Right lung (tissue), 10 donors: ENCODE results near the gene CPT2. TPM values are rescaled to one million over a fixed set of nuclear protein-coding genes. Genes with fewer than 3 reads are reported as not detected.

Source experiments
- DNase-seq, 2 donors: peaks; one replicate each; pipeline ENCODE4 v3.0.0-alpha.2; 2013
- long read RNA-seq, 8 donors: transcript quantifications; one replicate each; lab custom pipeline, GENCODE V29; 2026
- polyA plus RNA-seq, 5 donors: library from polyadenylated mRNA; unstranded; fragments of 120-200 nt; gene quantifications; one replicate each; pipeline versions ENCODE4 v1.2.1 to v1.2.3, GENCODE V29; 2013; ENCODE audit warnings: inconsistent platforms in 1 of 5, low replicate concordance in 1 of 5; ENCODE audit not compliant: insufficient read length in 5 of 5, insufficient read depth in 1 of 5

The CPT2 gene
- polyA plus RNA-seq: 10 to 100 TPM; 16.0 to 19.0 (median 18.0) TPM
- long read RNA-seq, donor 1, full-length matches to known transcripts: 10 of 16 reads
- long read RNA-seq, donor 1, partial matches to known transcripts: 6 of 16 reads
- long read RNA-seq, donor 1, other reads (novel, unspliced or antisense): 0 of 16 reads
- long read RNA-seq, donor 2, full-length matches to known transcripts: 7 of 7 reads
- long read RNA-seq, donor 2, partial matches to known transcripts: 0 of 7 reads
- long read RNA-seq, donor 2, other reads (novel, unspliced or antisense): 0 of 7 reads
- long read RNA-seq, donor 3, full-length matches to known transcripts: 20 of 20 reads
- long read RNA-seq, donor 3, partial matches to known transcripts: 0 of 20 reads
- long read RNA-seq, donor 3, other reads (novel, unspliced or antisense): 0 of 20 reads
- long read RNA-seq, donor 4, full-length matches to known transcripts: 9 of 9 reads
- long read RNA-seq, donor 4, partial matches to known transcripts: 0 of 9 reads
- long read RNA-seq, donor 4, other reads (novel, unspliced or antisense): 0 of 9 reads
- long read RNA-seq, donor 5, full-length matches to known transcripts: 19 of 28 reads
- long read RNA-seq, donor 5, partial matches to known transcripts: 9 of 28 reads
- long read RNA-seq, donor 5, other reads (novel, unspliced or antisense): 0 of 28 reads
- long read RNA-seq, donor 6, full-length matches to known transcripts: 14 of 14 reads
- long read RNA-seq, donor 6, partial matches to known transcripts: 0 of 14 reads
- long read RNA-seq, donor 6, other reads (novel, unspliced or antisense): 0 of 14 reads
- long read RNA-seq, donor 7, full-length matches to known transcripts: 13 of 176 reads
- long read RNA-seq, donor 7, partial matches to known transcripts: 60 of 176 reads
- long read RNA-seq, donor 7, other reads (novel, unspliced or antisense): 103 of 176 reads
- long read RNA-seq, donor 8, full-length matches to known transcripts: 4 of 4 reads
- long read RNA-seq, donor 8, partial matches to known transcripts: 0 of 4 reads
- long read RNA-seq, donor 8, other reads (novel, unspliced or antisense): 0 of 4 reads

DNA sequence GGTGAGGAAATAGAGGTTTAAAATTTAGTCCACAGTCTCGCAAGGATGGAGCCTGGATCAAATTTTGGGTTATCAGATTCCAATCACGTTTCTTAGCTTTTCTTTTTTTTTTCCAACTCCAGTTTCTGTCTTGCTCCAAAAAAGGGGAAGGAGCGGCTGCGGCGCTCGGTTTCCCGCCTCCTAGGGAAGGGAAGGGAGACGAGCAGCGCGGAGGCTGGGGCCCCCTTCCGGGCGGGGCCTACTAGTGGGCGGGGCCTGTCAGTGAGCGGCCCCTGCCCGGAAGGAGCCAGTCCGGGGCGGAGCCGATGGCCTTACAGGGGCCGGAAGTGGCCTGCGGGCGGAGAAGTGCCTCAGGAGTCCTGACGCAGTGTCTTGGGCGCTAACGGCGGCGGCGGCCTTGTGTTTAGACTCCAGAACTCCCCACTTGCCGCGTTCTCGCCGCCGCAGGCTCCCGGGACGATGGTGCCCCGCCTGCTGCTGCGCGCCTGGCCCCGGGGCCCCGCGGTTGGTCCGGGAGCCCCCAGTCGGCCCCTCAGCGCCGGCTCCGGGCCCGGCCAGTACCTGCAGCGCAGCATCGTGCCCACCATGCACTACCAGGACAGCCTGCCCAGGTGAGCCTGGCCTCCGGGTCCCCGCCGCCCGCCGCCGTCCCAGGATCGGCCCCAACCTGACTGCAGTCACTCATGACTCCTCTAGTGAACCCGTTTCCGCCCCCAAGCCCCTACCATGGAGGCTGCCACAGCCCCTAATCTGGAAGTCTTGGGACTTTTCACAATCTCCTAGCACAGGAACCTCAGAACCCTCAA, at the start of gene CPT2:
TSS of gene CPT2 (plus strand) at position 340 of the 806 bp plus-strand sequence. CDS start at position 460, 120 bp downstream.
- DNase-seq: peak; percentile 90 to 92

DNA sequence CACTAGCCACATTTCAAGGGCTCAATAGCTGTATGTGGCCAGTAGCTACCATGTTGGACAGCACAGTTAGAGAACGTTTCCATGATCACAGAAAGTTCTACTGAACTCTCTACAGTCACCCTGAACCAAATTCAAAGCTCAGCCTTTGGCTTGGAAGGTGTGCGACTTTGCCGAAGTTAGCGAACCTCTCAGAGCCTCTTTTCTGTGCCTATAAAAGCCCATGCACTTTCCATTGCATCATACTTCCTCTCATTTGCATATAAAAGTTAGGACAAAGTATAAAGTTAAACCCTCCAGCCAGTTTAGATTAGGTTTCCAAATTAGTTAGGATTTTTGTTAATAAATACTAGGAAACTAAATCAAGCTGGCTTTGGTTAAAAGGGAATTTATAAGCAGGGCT, 49.5 kb upstream of the CPT2 start:
- DNase-seq: no peak

DNA sequence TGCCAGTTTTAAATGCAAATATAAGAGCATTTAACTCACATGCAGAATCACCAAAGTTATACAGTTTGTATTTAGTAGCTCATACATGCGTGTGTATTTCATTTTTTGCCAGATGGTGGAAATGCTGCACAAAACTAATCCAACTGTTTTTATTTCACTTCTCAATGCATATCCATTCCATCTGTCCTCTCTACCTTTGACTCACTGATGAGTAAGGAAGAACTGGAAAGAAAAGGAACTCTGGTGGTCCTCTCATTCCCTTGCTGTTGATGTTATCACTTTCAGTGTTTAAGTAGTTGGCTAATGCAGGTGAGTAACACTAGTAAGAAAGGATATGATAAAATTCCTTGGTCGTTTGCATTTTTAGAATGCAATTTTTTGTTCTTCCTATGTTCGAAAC, 48.5 kb upstream of the CPT2 start:
- no peak for DNase-seq

DNA sequence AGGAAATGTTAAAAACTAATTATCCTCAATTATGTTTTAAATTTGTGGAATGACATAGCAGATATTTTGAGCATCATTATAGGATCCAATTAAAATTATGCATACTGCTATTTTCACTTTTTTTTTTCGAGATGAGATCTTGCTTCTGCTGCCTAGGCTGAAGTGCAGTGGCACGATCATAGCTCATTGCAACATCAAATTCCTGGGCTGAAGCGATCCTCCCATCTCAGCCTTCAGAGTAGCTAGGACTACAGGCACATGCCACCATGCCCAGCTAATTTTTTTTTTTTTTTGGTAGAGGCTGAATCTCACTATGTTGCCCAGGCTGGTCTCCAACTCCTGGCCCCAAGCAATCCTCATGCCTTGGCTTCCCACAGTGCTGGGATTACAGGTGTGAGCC, 42.9 kb upstream of the CPT2 start:
- DNase-seq: no peak

DNA sequence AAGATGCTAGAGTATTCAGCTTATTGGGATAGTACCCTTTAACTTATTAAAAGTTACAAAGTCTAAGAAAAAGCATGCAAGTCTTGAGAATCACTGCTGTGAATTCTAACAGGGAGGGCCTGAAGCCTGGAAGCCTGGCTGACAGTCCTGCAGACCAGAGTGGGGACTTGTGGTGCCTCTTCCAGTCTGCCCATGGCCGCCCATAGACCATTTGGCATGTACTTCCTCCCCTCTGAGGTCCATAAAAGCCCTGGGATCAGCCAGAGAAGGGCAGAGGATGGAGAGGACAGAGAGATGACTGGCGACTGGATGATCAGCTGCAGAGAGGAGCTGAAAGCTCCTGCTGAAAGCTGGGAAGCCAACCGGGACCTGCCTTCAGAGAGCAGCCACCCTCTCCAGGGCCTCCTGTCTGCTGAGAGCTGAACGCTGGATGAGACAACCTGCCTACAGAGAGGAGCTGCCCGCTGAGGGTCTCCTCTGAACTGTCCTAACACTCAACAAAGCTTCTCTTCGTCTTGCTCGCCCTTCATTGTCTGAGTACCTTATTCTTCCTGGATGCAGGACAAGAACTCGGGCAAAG, 41.7 kb upstream of the CPT2 start:
- no peak for DNase-seq

DNA sequence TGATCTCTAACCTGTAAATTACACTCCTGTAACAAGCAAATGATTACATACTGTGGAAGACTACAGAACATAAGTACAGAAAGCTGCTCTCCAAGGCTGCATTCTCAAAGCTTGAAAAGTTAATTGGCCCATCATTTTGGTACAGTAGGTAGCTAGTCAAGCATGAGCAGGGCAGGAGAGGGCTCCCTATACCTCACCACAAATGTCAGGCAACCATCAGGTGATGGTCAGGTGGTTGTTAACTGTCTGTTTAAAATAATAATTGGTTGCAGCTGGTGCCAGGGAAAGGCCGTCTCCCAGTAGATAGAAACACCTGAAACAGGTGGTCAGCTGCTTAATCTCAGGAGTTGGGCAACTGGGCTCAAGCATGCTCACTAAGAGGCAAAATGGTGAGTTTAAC, 41.1 kb upstream of the CPT2 start:
- DNase-seq: no peak

DNA sequence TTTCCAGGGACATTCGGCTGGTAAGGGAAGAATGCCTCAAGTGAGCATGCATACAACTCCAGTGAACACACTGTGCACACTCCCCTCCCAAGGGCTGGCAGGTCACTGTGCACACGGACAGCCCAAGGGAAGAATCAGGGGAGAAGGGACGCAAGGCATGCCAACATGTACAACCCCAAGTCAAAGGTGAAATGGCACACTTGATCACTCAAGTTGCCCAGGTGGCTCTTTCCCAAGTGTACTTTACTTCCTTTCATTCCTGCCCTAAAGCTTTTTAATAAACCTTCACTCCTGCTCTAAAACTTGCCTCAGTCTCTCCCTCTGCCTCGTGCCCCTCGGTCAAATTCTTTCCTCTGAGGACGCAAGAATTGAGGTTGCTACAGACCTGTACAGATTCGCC, 40.7 kb upstream of the CPT2 start:
- DNase-seq: no peak

DNA sequence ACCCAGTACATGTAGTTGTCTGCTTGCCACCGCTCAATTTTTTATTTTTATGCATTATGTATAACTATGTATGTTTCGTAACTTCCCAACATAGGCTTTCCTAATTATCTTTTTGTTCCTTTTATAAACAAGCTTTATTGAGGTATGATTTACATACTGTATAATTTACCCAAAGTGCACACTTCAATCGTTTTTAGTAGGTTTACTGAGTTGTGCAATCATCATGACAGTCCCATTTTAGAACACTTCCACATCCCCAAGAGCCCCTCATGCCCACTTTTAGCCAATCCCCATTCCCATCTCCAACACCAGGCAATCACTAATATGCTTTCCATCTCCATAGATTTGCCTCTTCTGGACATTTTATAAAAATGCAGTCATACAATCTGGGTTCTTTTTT, 39.8 kb upstream of the CPT2 start:
- DNase-seq: no peak

DNA sequence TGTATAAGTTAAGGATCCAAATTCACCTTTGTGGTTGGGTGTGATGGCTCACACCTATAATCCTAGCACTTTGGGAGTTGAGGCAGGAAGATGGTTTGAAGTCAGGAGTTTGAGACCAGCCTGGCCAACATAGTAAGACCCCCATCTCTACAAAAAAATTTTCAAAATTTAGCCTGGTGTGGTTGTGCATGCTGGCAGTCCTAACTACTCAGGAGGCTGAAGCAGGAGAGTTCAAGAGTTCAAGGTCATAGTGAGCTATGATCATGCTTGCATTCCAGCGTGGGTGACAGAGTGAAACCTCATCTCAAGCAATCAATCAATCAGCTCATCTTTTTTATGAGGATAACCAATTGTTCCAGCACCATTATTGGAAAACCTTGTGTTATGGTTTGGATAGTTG, 37.7 kb upstream of the CPT2 start:
- no peak for DNase-seq

DNA sequence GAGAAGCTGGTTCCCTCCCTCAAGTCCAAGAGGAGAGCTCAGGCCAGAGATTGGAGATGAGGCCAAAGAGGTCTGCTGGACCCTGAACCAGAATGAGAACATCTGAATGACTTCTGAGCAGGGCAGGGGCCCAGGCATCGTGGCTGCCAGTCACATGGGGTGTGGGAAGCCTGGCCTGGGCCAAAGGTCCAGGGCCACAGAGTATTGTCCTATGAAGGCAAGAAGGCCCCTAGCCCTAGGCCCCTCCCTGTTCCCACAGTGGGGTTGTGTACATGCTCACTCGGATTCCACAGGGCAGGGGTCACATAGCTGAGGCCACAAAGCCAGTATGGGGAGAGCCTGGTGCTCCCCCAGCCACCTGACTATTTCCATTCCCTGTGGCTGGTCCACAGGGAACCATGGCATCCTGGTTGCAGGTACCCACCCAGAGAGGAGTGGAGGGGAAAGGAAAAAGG, 35.7 kb upstream of the CPT2 start:
- no peak for DNase-seq

DNA sequence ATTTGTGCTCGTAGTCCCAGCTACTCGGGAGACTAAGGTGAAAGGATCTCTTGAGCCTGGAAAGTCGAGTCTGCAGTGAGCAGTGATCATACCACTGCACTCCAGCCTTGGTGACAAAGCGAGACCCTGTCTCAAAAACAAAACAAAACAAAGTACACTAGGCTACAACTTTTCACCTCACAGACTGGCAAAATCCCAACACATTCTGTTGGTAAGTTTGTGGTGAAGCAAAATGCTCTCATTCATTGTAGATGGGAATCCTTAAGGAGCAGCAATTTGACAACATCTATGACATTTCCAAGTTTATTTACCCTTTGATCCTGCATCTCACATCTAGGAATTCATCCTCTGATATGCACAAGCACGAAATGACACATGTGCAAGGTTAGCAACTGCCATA, 34.0 kb upstream of the CPT2 start:
- DNase-seq: no peak

DNA sequence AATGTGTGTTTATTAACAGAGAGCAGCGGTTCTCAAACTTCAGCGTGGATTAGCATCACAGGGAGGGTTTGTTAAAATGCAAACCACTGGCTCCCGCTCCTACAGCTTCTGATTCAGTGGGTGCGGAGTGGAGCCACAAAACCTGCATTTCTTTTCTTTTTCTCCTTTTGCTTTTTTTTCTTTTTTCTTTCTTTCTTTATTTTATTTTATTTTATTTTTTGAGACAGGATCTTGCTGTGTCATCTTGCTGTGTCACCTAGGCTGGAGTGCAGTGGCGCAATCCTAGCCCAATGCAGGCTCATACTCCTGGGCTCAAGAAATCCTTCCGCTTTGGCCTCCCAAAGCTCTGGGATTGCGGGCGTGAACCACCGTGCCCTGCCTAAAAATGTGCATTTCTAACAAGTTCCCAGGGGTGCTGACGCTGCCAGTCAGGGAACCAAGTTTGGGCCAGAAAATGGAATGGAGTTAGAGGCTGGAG, 33.3 kb upstream of the CPT2 start:
- DNase-seq: no peak

DNA sequence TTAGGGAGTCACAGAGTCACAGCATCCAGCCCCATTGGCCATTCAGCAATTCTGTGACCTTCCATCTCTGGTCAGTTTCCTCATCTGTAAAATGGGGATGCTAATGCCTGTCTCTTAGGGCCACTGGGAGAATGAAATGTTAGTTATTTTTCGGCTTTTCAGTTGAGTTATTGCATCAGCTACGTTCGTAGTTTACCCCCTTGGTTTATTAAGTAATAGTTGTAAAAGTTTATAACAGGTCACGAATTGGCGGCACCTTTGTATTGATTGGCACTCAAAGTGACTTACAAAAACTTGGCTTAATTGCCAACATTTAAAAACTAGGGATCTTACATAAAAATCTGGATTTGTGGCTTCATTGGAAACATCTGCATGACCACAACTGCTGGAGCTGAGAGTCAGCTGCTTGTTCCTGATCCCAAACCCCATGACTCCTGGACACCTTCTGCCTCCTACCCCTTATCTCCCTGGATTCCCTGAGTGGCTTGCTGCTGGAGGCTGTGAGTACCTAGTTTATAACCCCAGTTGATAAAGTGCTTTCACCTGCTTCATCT, 31.1 kb upstream of the CPT2 start:
- DNase-seq: no peak

DNA sequence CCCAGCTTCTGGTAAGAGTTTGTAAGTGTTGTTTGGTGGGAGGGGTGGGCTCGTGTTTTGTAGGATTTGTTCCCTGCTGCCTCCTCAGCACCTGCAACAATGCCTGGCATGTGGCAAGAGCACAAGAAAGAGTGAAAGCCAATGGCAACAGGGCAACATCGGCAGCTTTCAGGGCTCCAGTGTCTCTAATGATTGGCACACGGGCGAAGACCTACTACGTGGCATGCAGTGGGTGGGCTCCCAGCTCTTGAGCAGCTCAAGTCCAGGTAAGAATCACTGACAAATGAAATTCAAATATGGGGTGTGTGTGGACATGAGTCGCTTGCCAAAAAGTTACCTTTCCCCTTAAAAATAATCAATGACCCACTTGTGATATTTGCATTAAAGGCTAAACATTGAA, 30.3 kb upstream of the CPT2 start:
- DNase-seq: no peak

DNA sequence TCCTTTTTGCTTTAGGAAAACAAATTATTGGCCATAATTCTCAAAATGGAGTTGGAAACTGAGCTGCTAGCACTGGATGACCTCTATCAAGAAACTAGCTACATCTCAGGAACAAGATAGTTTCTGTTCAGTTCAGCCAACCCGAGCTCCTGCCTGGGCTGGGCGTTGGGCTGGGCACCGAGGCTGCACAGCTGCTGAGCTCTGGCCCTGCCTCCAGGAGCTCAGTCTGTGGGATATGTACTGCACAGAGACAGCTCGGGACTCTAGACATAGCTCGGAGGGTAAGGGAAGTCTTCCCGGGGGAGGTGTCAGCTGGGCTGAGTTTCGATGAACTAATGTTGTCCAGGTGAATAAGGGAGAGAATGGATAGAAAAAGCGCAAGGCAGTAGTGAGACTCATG, 29.7 kb upstream of the CPT2 start:
- no peak for DNase-seq

DNA sequence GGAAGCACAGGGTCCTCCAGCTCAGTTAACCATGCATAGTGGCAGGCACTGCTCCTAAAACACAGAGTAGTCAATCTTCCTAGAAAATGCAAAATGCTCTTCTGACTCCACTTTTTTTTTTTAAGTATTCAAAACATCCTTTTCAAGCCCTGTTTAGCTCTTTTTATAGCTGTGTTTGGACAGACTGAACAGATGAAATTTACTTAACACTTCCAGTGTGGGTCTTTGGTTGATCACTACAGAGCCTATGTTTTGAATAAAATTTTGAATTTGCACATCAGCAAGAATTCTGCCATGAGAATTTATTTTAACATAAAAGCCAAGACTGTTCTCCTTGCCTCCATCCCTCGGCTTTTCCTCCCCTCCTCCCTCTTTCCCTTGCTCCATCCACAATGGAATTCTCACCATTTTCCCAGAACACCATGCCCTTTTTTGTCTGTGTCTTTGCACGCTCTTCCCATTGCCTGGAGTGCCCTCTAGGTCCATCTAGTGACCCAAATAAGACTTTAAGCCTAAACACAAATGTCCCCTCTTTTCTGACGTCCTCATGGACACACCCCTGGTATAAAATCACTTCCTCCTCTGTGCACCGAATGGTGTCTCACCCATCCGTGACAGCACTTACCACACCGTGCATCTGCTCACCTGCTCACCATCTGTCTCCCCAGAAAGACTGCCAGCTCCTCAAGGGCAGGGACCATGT, 24.0 kb upstream of the CPT2 start:
- no peak for DNase-seq

DNA sequence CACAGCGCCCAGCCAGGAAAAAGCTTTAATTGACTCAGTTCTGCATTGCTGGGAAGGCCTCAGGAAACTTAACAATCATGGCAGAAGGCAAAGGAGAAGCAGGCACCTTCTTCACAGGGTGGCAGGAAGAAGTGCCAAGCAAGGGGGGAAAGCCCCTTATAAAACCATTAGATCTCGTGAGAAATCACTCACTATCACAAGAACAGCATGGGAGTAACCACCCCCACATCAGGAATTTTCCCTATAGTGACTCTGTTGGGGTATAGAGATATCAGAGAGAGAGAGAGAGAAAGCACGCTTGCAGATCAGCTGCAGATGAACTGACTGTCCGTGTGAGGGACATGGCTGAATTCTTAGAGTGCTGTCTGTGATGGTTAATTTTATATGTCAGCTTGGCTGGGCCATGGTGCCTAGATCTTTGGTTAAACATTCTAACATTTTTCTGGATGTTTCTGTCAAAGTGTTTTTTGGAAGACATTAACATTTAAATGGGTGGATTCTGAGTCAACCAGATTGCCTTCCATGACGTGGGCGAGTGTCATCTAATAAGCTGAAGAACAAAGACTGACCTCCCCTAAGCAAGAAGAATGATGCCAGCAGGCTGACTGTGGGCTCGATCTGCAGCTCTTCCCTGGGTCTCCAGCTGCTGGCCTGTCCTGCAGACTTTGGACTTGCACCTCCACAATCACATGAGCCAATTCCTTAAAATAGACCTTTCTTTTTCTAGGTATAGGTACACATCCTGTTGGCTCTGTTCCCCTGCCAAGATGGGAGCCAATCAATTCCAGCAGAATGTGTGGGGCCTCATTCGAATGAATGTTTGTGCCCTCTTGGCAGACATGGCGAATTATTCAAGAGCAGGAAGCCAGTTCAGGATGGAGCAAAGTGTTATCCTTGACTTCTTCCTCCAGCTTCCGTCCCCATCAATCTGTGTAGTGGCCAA, 21.4 kb upstream of the CPT2 start:
- no peak for DNase-seq

DNA sequence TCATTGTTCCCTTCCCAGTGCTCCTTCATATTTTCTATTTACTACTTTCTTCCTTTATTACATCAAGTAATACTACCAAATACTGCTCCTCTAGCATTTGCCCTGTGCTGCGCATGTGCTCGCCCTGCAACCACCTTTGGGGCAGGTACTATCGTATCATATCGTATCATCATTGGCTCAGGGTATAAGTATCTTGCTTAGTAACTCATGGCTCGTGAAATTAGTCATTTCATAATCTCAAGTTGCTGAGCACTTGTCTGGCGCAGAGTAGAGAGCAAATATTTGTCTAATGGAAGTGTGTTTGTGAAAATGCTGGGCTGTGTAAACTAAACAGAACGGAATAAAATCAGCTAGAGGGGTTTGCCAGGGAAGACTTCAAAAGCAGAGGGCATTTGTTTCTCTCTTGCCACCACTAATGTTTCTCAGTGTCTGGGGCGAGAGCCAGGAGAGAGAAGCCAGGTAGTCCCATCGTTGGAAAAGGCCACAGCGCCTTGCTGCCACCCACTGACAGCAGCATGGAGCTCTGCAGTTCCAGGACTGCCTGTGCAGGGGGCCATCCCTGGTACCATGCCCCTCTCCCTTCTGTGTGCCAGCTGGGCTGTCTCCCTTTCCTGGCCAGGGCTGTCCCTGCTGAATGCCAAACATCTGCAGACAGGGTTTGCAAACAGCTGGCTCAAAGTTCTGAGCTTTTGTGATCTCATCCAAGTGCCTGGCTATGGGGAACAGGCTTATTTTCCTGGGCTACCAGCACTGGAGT, 20.0 kb upstream of the CPT2 start:
- peak in 1 of 2 donors; percentile 40 for DNase-seq
